ENCODE measurements around the gene RANBP1.
A peak's percentile ranks its signal among the peaks of the same experiment; 100 is the strongest.

The RANBP1 gene

GRCh38 chr22:20170170-20170569, 54.3 kb downstream of the RANBP1 start:
- no peak overlapping the region for H3K4me3 ChIP-seq (replicated peaks; ENCODE audit: low read depth, low read length)
- no peak for DNase-seq (ENCODE audit: low read depth)
- TF ChIP-seq, protein P1, sequence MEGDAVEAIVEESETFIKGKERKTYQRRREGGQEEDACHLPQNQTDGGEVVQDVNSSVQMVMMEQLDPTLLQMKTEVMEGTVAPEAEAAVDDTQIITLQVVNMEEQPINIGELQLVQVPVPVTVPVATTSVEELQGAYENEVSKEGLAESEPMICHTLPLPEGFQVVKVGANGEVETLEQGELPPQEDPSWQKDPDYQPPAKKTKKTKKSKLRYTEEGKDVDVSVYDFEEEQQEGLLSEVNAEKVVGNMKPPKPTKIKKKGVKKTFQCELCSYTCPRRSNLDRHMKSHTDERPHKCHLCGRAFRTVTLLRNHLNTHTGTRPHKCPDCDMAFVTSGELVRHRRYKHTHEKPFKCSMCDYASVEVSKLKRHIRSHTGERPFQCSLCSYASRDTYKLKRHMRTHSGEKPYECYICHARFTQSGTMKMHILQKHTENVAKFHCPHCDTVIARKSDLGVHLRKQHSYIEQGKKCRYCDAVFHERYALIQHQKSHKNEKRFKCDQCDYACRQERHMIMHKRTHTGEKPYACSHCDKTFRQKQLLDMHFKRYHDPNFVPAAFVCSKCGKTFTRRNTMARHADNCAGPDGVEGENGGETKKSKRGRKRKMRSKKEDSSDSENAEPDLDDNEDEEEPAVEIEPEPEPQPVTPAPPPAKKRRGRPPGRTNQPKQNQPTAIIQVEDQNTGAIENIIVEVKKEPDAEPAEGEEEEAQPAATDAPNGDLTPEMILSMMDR (IDR thresholded peaks at IDR 0.05; ENCODE audit: low read length, missing control alignments): no peak

- DNase-seq (ENCODE audit: low read depth): no peak
- H3K4me3 ChIP-seq (replicated peaks; ENCODE audit: low read depth, low read length): no peak overlapping the region
- TF ChIP-seq, protein P1 (IDR thresholded peaks at IDR 0.05; ENCODE audit: low read length, missing control alignments): no peak
Measured at GRCh38 chr22:20171288-20172140, 55.6 kb downstream of the RANBP1 start.

DNA sequence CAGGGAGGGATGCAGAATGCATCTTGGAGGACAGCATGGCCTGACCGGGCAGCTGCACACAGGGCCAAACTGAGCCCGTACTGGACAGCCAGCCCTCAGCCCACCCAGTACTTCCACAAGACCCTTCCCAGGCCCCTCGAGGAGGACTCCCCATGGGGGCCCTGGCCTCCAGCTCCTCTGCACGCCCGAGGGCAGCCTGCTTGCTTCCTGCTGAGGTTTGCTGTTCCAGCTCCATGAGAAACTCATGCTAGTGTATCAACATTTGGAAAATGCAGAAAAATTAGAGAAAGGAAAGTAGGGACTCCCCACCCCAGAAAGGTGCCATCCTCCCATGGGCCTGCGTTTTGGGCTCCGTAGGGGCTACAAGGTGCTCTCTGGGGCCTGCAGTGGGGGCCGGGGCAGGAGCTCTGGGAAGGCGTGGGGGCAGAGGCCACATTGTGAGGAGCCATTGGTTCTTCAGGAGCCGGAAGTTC, 56.3 kb downstream of the RANBP1 start:
- H3K4me3 ChIP-seq (replicated peaks; ENCODE audit: low read depth, low read length): no peak overlapping the region
- TF ChIP-seq, protein P1 (IDR thresholded peaks at IDR 0.05; ENCODE audit: low read length, missing control alignments): no peak
- no peak for DNase-seq (ENCODE audit: low read depth)

DNA sequence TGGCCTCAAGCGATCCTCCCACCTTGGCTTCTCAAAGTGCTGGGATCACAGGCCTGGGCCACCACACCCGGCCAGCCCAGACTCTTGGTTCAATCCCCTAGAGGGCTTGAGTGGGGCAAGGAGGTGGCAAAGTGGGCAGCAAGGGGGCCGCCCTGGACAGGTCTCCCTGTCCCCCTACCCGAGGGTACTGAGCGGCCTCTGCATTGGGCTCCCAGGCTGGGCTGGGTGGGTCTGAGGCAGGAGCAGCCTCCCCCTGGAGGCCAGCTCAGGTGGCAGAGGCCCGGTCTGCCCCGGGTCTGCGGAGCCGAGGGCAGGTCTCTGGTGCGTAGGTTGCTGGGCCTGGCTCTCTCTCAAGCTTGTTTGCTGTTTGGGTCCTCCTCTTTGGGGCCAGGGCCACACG, 57.3 kb downstream of the RANBP1 start:
- no peak overlapping the region for H3K4me3 ChIP-seq (replicated peaks; ENCODE audit: low read depth, low read length)
- DNase-seq (ENCODE audit: low read depth): no peak
- TF ChIP-seq, protein P1 (IDR thresholded peaks at IDR 0.05; ENCODE audit: low read length, missing control alignments): no peak

DNA sequence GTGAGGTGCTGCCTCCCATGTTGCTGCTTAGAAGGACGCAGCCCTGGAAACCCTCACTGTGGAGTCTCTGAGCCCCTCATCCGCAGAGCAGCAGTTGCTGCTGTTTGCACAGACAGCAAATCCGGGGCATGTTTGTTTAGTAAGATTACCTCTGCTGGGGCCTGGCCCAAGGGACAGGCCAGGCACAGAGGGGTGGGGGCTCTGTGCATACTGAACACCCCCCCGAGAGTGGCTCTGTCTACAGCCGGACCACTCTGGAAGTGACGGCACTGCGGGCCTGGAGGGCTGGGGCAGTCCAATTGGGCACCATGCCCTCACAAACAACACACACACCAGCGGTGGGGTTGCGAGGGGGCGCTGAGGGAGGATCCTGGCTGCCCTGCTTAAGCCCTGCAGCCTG, 57.9 kb downstream of the RANBP1 start:
- DNase-seq (ENCODE audit: low read depth): no peak
- no peak overlapping the region for H3K4me3 ChIP-seq (replicated peaks; ENCODE audit: low read depth, low read length)
- TF ChIP-seq, protein P1 (IDR thresholded peaks at IDR 0.05; ENCODE audit: low read length, missing control alignments): no peak

- no peak overlapping the region for H3K4me3 ChIP-seq (replicated peaks; ENCODE audit: low read depth, low read length)
- peak; percentile 13 for DNase-seq (ENCODE audit: low read depth)
- TF ChIP-seq, protein P1 (IDR thresholded peaks at IDR 0.05; ENCODE audit: low read length, missing control alignments): peak; percentile 29
Measured at GRCh38 chr22:20174785-20175596, 59.1 kb downstream of the RANBP1 start.

Data from fibroblast of pulmonary artery (primary cell).